Measurements from ENCODE around the gene OGFOD3.

DNA sequence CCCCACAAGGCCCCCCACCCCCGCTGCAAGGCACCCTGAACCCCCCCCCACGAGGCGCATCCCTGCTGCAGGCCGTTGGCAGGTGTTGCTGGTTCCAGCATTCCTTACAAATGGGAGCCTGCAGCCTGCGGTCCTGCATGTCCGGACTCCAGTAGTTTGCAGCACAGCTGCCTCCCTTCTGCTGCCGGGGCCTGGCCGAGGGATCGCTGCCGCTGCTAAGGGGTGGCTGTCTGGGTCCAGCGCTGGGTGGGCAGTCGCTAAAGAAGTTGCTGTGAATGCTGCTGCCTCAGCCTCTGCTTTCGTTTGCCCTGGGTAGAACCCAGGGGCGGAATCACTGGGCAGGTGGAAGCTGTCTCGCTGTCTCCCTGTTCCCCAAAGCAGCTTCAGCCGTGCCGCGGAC is 35.0 kb downstream of the OGFOD3 start:
- no peak for TF ChIP-seq EZH2 (IDR thresholded peaks at IDR 0.05; ENCODE audit: borderline replicate concordance, low read depth, low read length, severe bottlenecking)
- TF ChIP-seq, protein P1, sequence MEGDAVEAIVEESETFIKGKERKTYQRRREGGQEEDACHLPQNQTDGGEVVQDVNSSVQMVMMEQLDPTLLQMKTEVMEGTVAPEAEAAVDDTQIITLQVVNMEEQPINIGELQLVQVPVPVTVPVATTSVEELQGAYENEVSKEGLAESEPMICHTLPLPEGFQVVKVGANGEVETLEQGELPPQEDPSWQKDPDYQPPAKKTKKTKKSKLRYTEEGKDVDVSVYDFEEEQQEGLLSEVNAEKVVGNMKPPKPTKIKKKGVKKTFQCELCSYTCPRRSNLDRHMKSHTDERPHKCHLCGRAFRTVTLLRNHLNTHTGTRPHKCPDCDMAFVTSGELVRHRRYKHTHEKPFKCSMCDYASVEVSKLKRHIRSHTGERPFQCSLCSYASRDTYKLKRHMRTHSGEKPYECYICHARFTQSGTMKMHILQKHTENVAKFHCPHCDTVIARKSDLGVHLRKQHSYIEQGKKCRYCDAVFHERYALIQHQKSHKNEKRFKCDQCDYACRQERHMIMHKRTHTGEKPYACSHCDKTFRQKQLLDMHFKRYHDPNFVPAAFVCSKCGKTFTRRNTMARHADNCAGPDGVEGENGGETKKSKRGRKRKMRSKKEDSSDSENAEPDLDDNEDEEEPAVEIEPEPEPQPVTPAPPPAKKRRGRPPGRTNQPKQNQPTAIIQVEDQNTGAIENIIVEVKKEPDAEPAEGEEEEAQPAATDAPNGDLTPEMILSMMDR (IDR thresholded peaks at IDR 0.05; ENCODE audit: borderline replicate concordance, extremely low read depth, low read length, poor library complexity, severe bottlenecking), result no peak
